HEK293 (cell line): ENCODE results near the gene STX5.
"Not testable (repeated sequence)": the region's sequence is repeated elsewhere in the genome, so short reads cannot be mapped to it uniquely, and the experiment has no call there.

ENCODE experiments used
- CTCF ChIP-seq: fragments of 450-650 bp; formaldehyde crosslinking; IDR thresholded peaks from 2 replicates; pipeline ENCODE4 v1.5.1; 2016; ENCODE audit warnings: missing biosample characterization, missing genetic modification characterization
- GFI1B ChIP-seq: fragments of 450-650 bp; formaldehyde crosslinking; IDR thresholded peaks from 2 replicates; pipeline ENCODE4 v1.5.1; 2016; ENCODE audit warnings: missing biosample characterization, missing genetic modification characterization
- PRDM10 ChIP-seq: fragments of 450-650 bp; formaldehyde crosslinking; IDR thresholded peaks from 2 replicates; pipeline ENCODE4 v1.5.1; 2016; ENCODE audit warnings: missing biosample characterization, missing genetic modification characterization
- ZBTB11 ChIP-seq: fragments of 450-650 bp; formaldehyde crosslinking; conservative IDR thresholded peaks from 2 replicates; pipeline ENCODE4 v1.5.1; 2016; ENCODE audit warnings: low read depth, missing biosample characterization, missing genetic modification characterization
- ZNF114 ChIP-seq: fragments of 450-650 bp; formaldehyde crosslinking; IDR thresholded peaks from 2 replicates; pipeline ENCODE4 v1.5.0; 2017; ENCODE audit warnings: missing biosample characterization, missing genetic modification characterization
- ZNF138 ChIP-seq: fragments of 450-650 bp; formaldehyde crosslinking; IDR thresholded peaks from 2 replicates; pipeline ENCODE4 v1.5.1; 2016; ENCODE audit warnings: missing biosample characterization, missing genetic modification characterization, borderline replicate concordance
- ZNF184 ChIP-seq: fragments of 450-650 bp; IDR thresholded peaks from 2 replicates; pipeline ENCODE4 v1.5.1; 2018; ENCODE audit warnings: missing biosample characterization, mild to moderate bottlenecking, missing genetic modification characterization
- ZNF280C ChIP-seq: fragments of 450-650 bp; formaldehyde crosslinking; IDR thresholded peaks from 2 replicates; pipeline ENCODE4 v1.5.1; 2016; ENCODE audit warnings: missing biosample characterization, missing genetic modification characterization
- ZNF510 ChIP-seq: fragments of 450-650 bp; formaldehyde crosslinking; IDR thresholded peaks from 2 replicates; pipeline ENCODE4 v1.5.1; 2018; ENCODE audit warnings: mild to moderate bottlenecking, missing genetic modification characterization, missing biosample characterization; ENCODE audit not compliant: insufficient replicate concordance
- ZNF518A ChIP-seq: fragments of 450-650 bp; formaldehyde crosslinking; conservative IDR thresholded peaks from 2 replicates; pipeline ENCODE4 v1.5.1; 2016; ENCODE audit warnings: low read depth, missing biosample characterization, missing genetic modification characterization
- ZNF660 ChIP-seq: fragments of 450-650 bp; IDR thresholded peaks from 2 replicates; pipeline ENCODE4 v1.5.1; 2018; ENCODE audit warnings: missing biosample characterization, mild to moderate bottlenecking, missing genetic modification characterization

- not testable (repeated sequence) for TF ChIP-seq GFI1B (tag by site-specific recombination); CTCF; ZNF518A (tag by site-specific recombination); ZNF138 (tag by site-specific recombination); ZBTB11 (tag by site-specific recombination); ZNF510 (tag by site-specific recombination); ZNF280C (tag by site-specific recombination); ZNF114 (tag by site-specific recombination); PRDM10; ZNF660 (tag by site-specific recombination); ZNF184 (tag by site-specific recombination)
These were observed 71.0 kb downstream of the STX5 start for GRCh38 chr11:62760867-62761227.
